COR-L47 (cell line): Measurements from ENCODE around the gene FSD1.
"Not testable (repeated sequence)": the region's sequence is repeated elsewhere in the genome, so short reads cannot be mapped to it uniquely, and the experiment has no call there.

Source experiments
- DNase-seq: peaks from one replicate; lab custom pipeline; 2025; lab: John Stamatoyannopoulos, UW

The FSD1 gene

DNA sequence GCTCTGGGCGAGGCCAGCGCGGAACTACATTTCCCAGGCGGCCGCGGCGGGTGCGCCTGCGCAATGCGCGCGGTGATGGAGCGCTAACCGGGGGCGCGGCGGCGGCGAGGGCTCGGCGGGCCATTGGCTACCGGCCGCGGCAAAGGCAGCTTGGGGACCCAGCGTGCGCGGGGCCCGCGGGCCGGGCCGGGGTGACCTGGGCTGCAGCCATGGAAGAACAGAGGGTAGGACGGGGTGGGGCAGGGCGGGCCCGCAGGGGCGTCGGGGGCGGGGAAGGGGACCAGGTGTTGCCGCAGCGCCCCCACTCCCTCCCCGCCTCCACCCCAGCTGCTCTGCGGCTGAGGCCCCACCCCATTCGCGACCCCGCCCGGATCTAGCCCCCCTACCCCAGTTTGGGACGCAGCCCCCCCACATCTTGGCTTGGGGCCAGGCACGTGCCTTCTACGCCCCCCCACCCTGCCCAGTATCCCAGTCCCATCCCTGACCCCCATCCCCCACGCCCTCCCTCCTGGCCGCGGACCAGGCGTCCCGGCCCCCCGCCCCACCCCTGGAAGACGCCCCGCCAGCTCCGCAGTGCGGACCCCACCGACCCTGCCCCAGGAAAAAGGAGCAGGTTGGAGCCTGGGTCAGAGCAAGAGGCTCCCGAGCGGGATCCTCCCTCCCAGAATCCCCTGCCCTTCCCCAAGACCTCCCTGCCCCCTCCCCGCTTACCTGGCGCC, at the start of gene FSD1:
Gene FSD1, plus strand, starts transcription at position 61 of the 719 bp plus-strand sequence. Its CDS starts 149 bp downstream, at position 210.
- peak; percentile 60 for DNase-seq

DNA sequence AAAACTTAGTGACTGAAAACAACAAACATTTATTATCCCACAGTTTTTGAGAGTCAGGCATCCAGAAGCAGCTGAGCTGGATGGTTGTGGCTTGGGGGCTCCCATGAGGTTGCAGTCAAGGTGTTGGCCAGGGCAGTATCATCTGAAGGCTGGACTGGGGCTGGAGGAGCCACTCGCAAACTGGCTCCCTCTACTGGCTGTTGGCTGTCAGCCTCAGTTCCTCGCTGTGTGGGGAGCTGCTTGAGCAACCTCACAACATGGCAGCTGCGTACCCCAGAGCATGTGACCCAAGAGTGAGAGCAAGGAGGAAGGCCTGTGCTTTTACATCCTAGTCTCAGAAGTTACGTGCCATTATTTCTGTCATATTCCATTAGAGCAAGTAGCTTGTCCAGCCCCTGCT, 47.8 kb upstream of the FSD1 start:
- DNase-seq: no peak

DNA sequence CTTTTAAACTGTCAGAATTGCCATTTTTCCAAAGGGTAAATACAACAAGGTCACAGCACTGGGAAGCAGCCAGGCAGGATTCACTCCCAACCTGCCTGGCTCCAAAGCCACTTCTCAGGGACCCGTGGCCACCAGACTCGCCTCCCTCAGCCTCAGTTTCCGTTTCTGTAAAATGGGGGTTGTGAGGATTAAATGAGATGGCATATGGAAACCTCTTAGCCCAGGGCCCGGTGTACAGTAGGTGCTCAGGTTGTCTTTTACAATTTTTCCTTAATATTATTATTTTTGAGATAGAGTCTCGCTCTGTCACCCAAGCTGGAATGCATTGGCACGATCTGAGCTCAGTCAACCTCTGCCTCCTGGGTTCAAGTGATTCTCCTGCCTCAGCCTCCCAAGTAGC, 47.4 kb upstream of the FSD1 start:
- no peak for DNase-seq

DNA sequence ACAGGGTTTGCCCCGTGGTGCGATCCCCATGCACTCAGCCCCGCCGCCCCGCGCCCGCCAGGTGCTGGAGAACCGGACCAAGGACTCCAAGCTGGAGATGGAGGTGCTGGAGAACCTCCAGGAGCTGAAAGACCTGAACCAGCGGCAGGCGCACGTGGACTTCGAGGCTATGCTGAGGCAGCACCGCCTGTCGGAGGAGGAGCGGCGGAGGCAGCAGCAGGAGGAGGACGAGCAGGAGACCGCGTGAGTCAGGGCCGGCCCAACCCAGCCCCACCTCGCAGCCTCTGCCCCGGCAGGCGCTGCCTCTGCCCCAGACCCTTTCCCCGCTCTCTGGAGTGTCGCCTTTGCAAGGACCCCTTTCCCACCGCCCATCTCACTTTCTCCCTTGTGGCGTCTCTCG, 46.2 kb upstream of the FSD1 start:
- DNase-seq: no peak

DNA sequence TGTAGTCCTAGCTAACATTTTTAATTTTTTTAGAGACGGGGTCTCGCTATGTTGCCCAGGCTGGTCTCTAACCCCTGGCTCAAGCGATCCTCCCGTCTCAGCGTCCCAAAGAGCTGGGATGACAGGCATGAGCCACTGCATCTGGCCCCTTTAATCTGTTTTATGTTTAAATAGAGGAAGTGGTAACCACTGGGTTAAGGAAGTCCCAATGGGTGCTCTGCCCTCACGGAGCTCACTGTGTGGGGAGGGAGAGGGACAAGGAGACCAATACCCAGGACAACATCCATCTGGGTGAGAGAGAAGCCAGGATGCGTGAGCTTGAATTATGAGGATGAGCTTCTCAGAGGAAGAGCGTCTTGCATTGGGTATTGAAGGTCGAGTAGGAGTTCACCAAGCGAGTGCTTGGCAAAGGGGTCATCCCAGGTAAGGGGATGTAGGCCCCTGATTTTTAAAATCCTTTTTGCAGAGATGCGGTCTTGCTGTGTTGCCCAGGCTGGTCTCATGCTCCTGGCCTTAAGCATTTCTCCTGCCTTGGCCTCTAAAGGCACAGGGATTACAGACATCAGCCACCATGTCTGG, 43.7 kb upstream of the FSD1 start:
- DNase-seq: no peak

DNA sequence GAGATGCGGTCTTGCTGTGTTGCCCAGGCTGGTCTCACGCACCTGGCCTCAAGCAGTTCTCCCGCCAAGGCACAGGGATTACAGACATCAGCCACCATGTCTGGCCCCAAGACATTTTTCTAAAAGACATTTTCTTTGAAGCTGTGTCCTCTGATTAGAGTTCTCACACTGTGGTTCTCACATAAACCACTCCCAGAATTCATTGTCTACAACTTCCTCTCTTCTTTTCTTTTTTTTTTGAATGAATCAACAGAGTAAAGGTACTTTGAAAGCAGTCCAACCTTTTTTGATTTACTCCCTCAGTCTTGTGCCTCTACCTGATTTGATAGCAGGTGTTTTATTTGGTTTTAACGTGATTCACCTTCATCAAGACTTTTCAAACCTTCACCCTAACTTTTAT, 39.6 kb upstream of the FSD1 start:
- DNase-seq: no peak

DNA sequence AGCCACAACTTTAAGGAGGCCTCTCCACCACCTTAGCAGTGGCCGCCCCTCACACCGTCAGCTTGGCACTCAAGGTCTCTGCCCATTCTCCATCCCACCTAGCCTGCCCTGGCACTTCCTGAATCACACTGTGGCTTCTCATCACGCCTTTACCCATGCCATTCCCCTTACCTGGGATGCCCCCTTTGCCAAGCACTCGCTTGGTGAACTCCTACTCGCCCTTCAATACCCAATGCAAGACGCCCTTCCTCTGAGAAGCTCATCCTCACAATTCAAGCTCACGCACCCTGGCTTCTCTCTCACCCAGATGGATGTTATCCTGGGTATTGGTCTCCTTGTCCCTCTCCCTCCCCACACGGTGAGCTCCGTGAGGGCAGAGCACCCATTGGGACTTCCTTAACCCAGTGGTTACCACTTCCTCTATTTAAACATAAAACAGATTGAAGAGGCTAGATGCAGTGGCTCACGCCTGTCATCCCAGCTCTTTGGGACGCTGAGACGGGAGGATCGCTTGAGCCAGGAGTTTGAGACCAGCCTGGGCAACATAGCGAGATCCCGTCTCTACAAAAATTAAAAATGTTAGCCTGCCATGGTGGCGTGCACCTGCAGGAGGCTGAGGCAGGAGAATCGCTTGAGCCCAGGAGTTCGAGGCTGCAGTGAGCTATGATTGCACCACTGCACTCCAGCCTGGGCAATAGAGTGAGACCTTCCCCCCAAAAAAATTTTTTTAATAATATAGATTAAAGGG, 38.0 kb upstream of the FSD1 start:
- DNase-seq: no peak

DNA sequence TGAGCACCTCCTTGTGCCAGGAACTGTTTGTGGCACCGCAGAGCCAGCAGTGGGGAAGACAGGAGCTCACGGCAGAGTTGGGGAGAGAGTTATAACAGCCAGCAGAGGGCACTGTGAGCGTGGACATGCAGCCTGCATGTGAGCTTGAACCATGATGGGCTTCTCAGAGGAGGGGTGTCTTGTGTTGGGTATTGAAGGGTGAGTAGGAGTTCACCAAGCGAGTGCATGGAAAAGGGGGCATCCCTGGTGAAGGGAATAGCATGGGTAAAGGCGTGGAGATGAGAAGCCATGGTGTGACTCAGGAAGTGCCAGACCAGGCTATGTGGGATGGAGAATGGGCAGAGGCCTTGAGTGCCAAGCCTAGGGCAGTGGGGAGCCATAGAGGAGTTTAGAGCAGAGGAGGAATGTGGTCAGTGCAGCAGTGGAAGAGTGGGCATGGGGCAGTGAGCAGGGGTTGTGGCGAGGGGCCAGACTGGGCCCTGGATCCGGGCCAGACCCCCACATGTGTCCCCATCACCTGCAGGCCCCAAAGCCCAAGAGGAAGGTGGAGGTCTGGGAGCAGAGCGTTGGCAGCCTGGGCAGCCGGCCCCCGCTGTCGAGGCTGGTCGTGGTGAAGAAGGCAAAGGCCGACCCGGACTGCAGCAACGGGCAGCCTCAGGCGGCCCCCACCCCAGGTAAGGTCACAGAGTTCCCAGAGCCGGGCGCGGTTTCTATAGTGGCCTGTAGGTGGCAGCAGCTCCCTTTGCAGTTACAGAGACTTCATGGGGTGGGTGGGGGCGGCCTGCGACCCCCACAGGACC, 37.1 kb upstream of the FSD1 start:
- DNase-seq: peak; percentile 16

- DNase-seq: no peak
Observed at GRCh38 chr19:4267901-4268815, 36.2 kb upstream of the FSD1 start.

GRCh38 chr19:4268816-4269430, 35.5 kb upstream of the FSD1 start:
- no peak for DNase-seq

DNA sequence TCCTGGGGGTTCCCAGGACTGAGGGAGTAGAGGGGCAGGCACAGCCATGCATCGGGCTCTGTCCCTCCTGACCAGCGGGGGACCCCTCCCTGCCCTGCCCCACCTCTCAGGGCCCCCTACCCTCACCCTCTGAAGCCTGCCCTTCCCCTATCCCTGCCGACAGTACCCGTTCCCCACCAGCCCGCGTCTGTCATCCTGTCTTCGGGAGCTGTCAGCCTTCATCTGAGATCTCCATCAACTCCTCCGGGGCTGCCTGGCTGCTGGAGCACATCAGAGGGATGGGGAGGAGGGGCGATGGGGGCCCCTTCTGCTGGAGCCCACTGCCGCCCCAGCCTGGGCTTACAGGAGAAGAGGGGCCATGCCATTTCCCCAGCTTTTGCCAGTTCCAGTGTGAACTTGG, 31.5 kb upstream of the FSD1 start:
- DNase-seq: no peak

- not testable (repeated sequence) for DNase-seq
Observed at GRCh38 chr19:4274321-4274686, 30.1 kb upstream of the FSD1 start.

GRCh38 chr19:4277191-4277696, 27.2 kb upstream of the FSD1 start:
- DNase-seq: peak; percentile 59

- no peak for DNase-seq
Observed at GRCh38 chr19:4278010-4278409, 26.4 kb upstream of the FSD1 start.

- no peak for DNase-seq
Observed at GRCh38 chr19:4278419-4279266, 25.8 kb upstream of the FSD1 start, which contains the start of gene SHD. SHD (plus strand) TSS chr19:4279266; CDS start chr19:4280064, 798 bp downstream.

- DNase-seq: no peak
Observed at GRCh38 chr19:4279267-4279529, 25.2 kb upstream of the FSD1 start.

GRCh38 chr19:4279530-4280422, 24.6 kb upstream of the FSD1 start:
- DNase-seq: peak; percentile 16

- no peak for DNase-seq
Observed at GRCh38 chr19:4284176-4284958, 20.0 kb upstream of the FSD1 start.
